Activated CD8-positive, alpha-beta memory T cell treated with anti-CD3 and anti-CD28 coated beads, Interleukin-2, amount 50 U/mL, for 24 hours (primary cell): Measurements from ENCODE around the gene SPTLC3.

Experiments
- DNase-seq: peaks from one replicate; pipeline ENCODE4 v3.0.0-alpha.2; 2020; ENCODE audit errors: extremely low read depth

The SPTLC3 gene

GRCh38 chr20:13186043-13186774, 177.4 kb downstream of the SPTLC3 start:
- DNase-seq: no peak

DNA sequence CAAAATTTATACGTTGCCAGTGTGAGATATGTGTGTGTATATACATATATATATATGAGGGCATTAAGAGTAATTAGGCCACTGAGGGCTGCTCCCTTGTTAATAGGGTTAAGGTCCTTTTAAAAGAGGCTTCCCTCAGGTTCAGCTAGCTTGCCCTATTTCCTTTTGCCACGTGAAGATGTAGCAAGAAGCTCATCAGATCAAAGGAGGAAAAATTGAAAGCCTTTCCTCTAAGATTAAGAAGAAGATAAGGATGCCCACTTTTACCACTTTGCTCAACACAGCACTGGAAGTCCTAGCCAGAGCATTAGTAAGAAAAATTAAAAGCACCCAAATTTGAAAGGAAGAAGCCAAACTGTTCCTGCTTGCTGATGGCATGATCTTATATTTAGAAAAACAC, 179.1 kb downstream of the SPTLC3 start:
- DNase-seq: no peak

DNA sequence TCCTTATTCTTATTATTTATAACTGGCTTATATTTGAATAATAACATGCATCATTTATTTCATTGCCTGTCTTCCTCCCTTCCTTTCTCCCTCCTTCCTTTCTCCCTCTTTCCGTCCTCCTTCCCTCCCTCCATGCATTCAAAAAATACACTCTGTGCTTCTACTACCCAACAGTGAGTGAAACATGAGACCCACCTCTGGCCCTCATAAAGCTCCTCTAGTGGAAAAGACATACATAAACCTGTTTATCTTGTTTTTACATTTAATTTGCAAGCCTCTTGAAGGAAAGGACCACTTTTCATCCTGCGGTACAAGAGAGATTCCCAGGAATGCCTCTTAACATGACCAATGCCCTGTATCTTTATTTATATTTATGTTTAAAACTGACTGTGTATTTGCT, 190.5 kb downstream of the SPTLC3 start:
- DNase-seq: no peak

- DNase-seq: no peak
Observed at GRCh38 chr20:13200767-13201500, 192.2 kb downstream of the SPTLC3 start.

DNA sequence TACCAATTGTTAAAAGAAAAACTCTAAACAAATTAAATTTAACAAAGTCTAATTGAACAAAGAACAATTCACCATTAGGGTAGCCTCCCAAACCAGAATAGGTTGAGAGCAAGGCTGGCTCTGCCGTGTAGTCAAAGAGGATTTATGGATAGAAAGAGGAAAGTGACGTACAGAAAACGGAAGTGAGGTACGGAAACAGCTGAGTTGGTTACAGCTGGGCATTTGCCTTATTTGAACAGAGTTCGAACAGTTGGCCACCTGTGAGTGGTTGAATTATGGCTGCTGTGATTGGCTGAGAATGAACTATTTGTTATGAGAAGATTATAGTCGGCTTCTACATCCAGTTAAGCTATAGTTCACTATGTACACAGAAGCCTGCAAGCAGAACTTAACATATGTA, 193.8 kb downstream of the SPTLC3 start:
- DNase-seq: no peak

DNA sequence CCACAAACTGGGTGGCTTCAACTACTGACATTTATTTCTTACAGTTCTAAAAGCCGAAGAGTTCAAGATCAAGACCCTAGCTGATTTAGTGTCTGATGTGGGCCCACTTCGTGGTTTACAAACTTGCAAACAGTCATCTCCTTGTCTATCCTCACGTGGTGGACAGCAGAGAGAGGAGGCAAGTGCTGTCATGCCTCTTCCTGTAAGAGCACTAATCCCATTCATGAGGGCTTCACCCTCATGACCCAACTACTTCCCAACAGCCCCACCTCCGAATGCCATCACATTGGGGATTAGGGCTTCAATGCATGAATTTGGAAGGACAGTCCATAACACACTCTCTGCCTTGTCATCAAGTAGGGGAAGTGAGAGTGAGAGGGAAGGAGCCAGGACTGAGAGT, 196.7 kb downstream of the SPTLC3 start:
- no peak for DNase-seq

DNA sequence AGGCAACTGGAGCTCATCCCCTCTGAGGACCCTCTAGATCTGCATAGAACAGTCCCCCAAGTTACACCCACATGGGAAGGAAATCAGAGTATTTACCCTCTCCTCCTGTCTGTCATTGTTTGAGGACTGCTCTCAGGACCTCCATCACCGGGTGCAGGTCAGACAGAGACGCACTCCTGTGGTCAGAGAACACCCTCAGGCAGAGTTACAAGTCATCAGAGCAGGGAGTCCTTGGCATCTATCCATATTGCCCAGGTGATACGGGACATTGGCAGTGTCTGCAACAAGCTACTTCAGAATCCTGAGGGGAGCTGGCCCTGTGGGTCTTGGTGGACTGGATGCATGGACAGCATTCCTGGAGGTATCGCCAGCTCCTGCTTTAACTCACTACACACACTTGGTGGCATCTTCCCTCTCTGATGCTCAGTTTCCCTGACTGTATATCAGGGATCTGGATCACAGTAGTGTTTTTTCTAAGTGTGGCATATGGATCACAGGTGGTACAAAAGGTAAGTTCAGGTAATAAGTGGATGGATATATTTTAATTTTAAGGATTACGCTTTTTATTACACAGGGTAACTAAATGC, 197.2 kb downstream of the SPTLC3 start:
- no peak for DNase-seq

- no peak for DNase-seq
Observed at GRCh38 chr20:13207016-13207415, 198.2 kb downstream of the SPTLC3 start.

- DNase-seq: no peak
Observed at GRCh38 chr20:13211956-13212618, 203.3 kb downstream of the SPTLC3 start.

- DNase-seq: no peak
Observed at GRCh38 chr20:13212750-13213149, 204.0 kb downstream of the SPTLC3 start.

DNA sequence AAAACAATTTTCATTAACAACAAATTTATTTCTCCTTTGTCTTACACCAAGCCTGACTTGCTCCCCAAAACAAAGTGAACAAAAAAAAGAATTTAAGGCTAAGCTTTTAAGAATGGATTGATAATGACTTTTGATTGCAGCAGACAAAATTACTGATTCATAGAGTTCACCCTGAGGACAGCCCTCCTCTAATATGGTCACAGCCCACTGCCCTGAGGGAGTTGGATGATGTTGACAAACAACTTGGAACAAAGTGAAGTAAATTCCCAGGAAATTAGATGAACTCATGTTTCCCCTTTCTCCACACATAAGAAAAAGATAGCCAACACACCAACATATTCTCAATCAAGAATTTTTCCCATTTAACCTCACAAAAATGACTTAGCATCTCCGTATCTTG, 204.6 kb downstream of the SPTLC3 start:
- no peak for DNase-seq

DNA sequence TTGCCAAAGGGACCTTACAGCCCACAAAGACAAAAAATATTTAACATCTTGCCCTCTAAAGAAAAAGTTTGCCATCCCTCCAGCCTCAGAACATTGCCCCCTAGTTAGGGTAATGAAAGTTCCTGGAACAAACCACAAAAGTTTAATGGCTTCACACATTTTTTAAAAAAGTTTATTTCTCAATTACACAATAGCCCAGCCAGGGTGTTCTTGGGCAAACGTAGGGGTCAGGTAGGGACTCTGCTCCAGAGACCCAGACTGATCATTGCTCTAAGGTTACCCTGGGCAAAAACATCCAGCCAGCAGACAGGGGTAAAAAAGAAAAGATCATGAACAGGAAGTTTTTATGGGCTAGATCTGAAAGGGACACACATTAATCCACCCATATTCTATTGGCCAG, 207.8 kb downstream of the SPTLC3 start:
- no peak for DNase-seq
